Stimulated activated CD4-positive, alpha-beta T cell treated with anti-CD3 and anti-CD28 coated beads, Interleukin-4, amount 100 ng/mL, for 24 hours (primary cell): Measurements from ENCODE around the gene SH2D3C.
A peak's percentile ranks its signal among the peaks of the same experiment; 100 is the strongest.

Source experiments
- DNase-seq: peaks from one replicate; pipeline ENCODE4 v3.0.0-alpha.2; 2020

The SH2D3C gene, protein sequence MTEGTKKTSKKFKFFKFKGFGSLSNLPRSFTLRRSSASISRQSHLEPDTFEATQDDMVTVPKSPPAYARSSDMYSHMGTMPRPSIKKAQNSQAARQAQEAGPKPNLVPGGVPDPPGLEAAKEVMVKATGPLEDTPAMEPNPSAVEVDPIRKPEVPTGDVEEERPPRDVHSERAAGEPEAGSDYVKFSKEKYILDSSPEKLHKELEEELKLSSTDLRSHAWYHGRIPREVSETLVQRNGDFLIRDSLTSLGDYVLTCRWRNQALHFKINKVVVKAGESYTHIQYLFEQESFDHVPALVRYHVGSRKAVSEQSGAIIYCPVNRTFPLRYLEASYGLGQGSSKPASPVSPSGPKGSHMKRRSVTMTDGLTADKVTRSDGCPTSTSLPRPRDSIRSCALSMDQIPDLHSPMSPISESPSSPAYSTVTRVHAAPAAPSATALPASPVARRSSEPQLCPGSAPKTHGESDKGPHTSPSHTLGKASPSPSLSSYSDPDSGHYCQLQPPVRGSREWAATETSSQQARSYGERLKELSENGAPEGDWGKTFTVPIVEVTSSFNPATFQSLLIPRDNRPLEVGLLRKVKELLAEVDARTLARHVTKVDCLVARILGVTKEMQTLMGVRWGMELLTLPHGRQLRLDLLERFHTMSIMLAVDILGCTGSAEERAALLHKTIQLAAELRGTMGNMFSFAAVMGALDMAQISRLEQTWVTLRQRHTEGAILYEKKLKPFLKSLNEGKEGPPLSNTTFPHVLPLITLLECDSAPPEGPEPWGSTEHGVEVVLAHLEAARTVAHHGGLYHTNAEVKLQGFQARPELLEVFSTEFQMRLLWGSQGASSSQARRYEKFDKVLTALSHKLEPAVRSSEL

DNA sequence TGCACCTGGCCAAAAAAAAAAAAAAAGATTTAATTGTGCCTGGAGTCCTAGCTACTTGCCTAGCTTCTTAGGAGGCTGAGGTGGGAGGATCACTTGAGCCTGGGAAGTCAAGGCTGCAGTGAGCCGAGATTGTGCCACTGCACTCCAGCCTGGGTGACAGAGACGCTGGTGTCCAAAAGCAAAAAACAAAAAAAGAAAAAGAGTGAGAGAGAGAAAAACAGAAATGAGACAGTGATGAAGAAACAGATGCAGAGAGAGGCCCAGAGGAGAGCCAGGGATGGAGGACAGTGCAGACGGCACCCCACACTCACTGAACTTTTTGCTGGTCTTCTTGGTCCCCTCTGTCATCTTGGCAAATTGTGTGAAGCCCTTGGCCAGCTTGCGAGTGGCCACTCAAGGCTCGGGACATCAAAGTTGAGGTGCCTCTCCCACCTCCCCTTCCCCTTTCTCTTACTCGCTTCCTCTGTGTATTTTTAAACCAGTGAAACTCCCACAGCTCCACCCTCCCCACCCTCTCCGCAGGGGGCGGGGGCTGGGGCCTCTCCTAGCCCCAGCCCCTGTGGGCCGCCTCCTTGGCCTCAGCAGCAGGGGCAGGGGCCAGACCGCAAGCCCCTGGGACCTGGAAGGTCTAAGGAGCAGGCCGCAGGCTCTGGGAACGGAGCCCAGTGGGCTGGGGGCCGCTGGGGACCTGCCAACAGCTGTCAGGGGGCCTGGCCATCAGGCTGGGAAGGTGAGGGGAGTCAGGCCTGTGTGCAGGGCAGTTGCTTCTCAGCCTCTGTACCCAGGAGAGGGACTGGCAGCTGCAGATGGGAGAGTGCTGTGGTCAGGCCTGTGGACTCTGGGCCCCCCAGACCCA, at the start of gene SH2D3C:
TSS of gene SH2D3C (minus strand) at position 387 of the 856 bp plus-strand sequence. CDS start at position 348, 39 bp downstream.
- peak; percentile 48 for DNase-seq

DNA sequence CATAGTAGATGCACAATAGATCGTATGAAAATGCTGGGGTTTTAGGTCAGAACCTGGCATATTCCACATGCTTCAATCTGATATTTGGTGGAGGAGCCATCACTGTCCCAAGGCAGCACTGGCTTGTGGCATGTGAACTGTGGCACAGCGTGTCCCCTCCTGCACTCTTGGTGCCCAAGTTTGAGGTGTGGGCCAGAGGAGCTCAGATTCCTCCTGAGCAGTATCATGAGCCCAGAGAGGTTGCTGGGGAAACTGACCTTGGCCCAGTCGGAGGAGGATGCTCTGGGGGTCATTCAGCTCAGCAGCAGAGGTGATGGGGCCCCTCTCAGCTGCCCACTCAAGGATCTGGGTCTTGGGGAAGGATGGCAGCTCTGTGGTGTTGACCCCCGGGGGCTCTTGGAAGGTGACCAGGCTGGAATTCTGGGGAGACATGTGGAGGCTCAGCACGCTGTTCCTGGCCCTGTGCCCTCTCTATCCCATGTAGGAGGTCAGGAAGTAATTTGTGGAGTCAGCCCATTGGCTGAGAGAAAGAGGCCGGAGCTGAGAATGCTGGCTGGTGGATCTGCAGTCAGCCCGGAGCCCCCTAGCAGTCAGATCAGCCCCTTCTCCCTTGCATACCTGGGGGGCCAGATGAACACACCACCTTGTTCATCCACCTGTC, 47.9 kb upstream of the SH2D3C start:
- no peak for DNase-seq

DNA sequence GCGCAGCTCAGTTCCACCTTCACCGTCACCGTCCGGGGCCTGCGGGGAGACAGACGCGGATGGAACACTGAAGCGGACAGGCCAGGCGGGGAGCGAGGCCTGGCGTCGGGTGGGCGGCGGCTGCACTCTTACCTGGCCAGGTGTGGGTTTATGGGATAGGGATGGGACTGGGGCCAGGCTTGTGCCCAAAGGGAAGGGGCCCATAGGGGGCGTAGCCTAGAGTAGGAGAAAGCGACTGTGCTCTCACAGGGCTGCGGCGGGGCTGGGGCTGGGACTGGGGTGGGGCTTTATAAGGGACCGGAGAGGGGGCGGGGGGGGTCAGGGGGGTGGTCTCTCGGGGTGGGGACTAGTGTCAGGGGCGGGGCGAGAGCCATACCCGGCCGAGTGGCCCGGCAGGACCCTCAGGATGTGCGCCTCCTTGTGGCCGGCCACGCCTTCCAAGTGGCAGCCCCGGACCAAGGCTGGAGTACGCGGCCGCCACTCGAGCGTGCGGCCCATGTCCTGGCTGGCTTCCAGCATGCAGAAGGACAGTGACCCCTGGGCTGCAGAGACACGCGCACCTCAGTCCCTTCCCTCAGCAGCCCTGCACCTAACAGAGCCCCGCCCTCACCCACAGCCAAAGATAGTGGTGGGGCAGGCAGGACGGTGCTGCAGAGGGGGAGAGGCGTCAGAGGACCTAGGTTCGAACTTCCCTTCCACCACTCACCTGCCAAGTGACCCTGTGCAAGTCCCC, 47.0 kb upstream of the SH2D3C start:
- DNase-seq, result no peak

DNA sequence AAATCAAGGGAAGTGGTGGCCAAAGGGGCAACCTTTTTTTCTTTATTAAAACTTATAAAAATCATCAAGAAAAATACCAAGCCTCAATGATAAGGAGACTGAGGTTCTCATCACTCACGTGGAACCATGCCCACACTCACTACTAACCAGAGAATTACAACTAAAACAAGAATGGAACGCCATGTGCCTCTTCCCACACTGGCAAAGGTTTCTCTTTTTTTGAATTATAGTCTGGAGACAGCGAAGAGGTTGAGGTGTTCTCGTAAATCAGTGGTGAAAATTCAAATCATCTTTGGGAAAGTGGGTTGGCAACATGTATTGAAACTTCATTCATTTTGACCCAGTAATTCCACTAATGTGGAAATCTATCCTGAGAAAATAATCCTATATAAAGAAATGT, 43.6 kb upstream of the SH2D3C start:
- no peak for DNase-seq

DNA sequence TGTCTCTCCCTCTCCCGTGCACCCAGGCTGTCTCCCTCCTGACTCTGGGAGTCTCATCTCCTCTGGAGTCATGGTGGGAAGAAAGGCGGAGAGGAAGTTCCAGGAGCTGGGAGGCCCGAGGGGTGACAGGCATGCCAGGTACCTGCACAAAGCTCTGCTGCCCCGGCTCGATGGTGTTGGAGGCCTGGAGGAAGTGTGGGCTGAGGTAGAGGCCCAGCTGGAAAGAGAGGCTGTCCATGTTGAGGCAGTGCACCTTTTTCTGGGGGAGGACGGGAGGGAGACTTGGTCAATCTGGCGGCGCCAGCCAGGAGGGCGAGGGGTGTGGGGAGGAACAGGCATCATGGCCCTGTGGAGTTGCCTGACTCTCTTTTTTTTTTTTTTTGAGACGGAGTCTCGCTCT, 40.1 kb upstream of the SH2D3C start:
- DNase-seq, result no peak

GRCh38 chr9:127817881-127818434, 39.5 kb upstream of the SH2D3C start:
- no peak for DNase-seq

- no peak for DNase-seq
These were observed 38.3 kb upstream of the SH2D3C start for GRCh38 chr9:127816728-127817127.

- DNase-seq, result no peak
These were observed 37.9 kb upstream of the SH2D3C start for GRCh38 chr9:127816362-127816725.

DNA sequence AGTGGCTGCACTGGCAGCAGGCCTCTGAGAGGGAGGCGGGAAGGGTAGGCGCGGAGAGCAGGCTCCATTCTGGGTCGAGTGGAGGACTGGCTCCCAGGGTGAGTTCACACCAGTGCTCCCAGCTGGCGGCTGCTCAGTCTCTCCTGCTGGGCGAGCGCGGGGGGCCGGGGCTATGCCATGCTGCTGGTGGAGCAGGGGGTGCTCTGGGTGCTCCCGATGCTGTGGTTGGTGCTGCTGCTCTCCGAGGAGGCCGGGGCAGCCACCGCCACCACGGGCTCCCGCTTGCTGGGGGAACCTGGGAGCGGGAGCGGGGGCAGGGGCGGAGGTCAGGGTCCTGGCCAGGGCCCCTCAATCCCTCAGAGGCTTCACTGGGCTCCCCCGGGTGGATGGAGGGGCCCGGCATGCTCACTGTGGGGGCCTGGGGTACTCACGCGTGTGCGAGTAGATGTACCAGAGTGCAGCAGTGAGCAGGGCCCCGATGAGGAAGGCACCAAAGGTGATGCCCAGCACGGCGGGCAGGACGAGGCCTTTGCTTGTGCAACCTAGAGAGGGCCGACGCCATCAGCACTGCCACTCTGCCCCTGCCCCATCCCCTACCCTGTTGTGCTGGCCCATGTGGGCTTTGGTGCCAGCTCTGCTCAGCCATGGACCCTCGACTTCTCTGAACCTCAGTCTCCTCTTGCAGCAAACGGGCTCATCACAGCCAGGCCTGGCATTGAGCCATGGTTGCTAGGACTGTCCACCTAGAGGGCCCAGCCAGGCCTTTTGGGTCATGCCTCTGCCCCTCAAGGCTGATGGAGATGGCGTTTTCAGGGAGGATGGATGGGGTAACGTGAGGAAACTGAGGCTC, 37.3 kb upstream of the SH2D3C start:
- no peak for DNase-seq

- DNase-seq, result no peak
These were observed 36.4 kb upstream of the SH2D3C start for GRCh38 chr9:127814619-127815511.

- DNase-seq, result no peak
These were observed 35.3 kb upstream of the SH2D3C start for GRCh38 chr9:127813686-127814226.

DNA sequence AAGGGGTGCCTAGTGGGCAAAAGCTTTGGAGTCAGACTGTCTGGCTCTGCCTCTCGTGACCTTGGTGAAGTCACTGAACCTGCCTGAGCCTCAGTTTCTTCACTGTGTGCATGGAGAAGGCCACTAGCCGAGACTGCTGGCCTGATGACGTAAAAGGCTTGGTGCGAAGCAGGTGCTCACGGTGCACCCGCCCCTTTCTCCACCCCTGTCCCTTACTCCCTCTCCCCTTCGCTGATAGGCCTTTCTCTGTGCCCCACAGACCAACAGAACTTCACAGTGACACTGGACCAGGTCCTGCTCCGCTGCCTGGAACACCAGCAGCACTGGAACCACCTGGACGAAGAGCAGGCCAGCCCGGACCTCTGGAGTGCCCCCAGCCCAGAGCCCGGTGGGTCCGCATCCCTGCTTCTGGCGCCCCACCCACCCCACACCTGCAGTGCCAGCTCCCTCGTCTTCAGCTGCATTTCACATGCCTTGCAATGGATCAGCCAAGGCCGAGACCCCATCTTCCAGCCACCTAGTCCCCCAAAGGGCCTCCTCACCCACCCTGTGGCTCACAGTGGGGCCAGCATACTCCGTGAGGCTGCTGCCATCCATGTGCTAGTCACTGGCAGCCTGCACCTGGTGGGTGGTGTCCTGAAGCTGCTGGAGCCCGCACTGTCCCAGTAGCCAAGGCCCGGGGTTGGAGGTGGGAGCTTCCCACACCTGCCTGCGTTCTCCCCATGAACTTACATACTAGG, 34.6 kb upstream of the SH2D3C start:
- DNase-seq, result no peak

DNA sequence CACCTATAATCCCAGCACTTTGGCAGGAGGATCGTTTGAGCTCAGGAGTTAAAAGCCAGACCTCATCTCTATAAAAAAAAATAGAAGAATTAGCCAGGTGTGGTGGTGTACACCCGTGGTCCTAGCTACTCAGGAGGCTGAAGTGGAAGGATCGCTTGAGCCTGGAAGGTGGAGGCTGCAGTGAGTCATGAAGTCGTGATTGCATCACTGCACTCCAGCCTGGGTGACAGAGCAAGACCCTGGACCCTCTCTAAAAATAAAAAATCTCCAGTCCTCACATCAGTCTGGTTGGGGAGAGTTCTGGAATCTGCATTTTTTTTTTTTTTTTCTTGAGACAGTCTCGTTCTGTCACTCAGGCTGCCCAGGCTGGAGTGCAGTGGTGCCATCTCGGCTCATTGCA, 33.5 kb upstream of the SH2D3C start:
- no peak for DNase-seq

DNA sequence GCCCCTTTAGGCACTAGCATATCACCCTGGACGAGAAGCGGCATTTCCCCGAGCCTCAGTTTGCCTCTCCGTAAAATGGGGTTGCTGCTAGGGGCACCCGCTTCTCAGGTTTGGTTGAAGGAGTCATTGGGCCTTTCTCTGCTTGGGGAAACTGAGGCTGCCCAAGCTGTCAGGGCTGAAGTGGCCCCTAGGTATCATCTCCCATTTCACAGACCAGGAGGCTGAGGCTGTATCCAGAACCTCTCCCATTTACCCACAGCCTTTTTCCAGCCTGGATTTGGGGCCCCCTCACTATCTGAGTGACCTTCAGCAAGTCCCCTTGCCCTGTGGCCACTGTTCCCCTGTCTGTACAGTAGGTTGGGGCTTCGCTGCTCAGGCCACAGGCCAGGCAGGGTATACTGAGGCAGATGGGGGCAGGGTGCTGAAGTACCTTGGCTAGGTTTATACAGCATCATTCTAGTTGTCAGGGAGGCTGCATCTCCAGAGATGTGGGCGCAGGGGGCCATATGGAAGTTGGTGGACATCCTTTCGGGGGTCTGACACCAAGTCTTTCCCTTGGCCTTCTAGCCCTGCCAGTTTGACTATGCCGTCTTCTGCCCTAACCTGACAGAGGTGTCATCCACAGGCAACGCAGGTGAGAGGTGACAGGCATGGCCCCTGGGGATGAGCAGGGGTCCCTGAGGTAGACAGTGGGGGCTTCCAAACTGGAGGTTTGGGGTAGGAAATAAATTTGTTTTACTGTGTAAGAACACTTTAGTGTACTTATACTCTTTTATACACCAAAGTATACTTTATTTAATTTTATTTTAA, 32.1 kb upstream of the SH2D3C start:
- DNase-seq, result no peak

DNA sequence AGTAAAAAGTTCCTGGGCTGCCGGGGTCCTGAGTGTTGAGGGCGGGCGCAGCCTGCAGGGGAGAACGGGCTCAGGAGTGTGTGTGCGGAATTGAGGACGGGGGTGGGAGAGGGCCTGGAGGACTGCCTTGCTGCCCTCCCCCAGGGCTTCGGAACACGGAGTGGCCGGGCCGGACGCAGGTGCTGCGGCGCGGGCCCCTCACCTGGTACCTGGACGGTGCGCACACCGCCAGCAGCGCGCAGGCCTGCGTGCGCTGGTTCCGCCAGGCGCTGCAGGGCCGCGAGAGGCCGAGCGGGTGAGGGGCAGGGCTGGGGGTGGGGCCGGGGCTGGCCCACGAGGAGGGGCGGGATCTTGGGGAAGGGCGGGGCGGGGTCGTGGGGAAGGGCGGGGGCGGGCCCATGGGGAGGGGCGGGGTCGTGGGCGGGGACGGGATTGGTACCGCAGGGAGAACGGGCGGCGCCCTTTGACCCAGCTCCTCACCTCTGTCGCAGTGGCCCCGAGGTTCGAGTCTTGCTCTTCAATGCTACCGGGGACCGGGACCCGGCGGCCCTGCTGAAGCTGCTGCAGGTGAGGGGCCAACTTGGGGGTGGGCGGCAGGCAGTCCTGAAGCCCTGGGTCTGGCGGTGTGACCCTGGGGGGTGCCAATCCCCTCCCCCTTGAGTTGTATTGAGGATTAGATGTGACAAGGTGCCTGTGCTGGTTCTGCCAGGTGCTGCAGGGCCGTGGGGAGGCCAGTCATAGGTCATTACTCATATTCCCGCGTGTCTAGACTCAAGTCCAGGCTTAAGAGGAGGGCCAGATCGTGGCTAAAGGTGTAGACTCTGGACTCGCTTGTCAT, 31.3 kb upstream of the SH2D3C start:
- no peak for DNase-seq

GRCh38 chr9:127809002-127809539, 30.6 kb upstream of the SH2D3C start:
- DNase-seq, result no peak
